Inferior parietal cortex (tissue), 1 donor: ENCODE data around the gene UNC5B.

Source experiments
- DNase-seq: peaks from one replicate; pipeline ENCODE4 v3.0.0-alpha.2; 2016; ENCODE audit errors: extremely low spot score

The UNC5B gene

DNA sequence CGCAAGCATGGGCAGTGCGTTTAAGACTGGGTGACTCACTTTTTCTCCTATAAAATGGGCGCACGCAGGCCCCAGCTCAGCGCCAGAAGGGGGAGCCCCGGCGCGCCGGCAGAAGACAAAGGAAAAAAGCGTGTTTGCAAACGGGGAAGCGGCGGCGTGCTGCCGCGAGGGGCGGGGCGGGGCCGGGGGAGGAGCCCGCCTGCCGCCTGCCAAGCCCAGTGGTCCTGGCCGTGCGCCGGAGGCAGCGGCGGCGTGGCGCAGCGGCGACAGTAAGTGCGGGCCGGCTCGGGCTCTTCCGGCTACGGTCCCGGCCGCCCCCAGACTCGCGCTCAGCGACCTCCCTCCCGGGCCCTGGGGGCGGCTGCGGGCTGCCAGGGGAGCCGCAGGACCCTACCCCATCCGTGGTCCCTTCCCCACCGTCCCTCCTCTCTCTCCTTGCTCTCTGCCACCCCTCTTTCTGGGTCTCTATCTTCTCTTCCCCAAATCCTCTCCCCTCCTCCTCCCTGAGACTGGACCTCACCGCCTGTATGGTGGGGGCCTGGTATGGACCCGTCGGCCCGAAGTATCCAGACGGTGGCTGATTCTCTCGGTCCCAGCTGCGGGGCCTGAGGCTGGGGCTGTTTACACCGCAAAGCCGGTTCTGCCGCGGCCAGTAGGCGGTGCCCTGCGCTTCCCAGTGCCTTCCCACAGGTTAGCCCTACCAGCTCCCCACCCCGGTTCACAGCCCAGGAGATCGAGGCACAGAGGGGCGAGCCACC, 106.9 kb downstream of the UNC5B start, which contains the start of gene SLC29A3:
TSS of gene SLC29A3 (plus strand) at position 218 of the 758 bp plus-strand sequence. CDS start at position 269, 51 bp downstream.
- DNase-seq, result peak; percentile 63

DNA sequence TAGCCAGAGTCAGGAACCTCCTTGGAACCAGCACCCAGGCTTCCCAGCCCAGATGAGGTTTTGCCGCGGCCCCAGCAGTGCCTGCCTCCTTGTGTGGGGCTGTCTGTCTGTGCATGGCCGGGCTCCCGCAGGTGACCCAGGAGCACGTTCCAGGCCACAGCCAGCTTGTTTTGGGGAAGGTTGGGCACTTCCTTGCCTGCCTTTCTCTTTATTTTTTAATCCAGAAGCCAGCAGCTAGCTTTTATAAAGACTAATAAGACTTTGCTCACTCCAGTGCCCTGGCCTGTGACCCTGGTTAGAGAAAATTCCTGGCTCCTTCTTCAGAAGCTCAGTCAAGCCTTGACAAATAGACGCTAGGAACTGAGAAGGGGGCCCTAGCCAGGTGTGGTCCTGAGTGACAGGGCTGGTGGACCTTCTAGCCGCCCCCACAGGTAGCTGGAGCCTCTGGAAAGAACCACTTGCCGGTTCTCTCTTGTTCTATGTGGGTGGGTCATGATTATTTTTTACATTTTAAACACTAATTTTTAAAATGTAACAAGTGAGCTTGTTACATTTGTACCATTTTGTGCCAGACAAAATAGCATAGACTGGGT, 107.5 kb downstream of the UNC5B start:
- DNase-seq, result no peak

DNA sequence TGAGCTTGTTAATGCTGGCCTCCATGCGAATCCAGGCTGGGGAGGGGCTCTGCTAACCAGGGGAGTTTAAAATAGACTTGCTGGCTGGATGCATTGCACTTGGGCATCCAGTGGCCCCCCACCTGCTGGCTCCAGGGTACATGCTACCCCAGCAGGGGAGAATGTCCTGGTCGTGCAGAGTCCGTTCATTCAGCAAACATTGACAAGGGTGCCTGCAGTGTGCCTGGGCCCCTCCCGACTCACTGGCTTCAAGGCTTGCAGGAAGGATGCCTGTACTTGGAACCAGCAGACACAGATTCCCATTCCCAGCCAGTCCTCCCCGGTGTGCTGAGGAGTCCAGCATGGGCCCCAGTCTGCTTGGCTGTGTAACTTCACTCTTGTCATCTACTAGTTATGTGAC, 108.2 kb downstream of the UNC5B start:
- no peak for DNase-seq

DNA sequence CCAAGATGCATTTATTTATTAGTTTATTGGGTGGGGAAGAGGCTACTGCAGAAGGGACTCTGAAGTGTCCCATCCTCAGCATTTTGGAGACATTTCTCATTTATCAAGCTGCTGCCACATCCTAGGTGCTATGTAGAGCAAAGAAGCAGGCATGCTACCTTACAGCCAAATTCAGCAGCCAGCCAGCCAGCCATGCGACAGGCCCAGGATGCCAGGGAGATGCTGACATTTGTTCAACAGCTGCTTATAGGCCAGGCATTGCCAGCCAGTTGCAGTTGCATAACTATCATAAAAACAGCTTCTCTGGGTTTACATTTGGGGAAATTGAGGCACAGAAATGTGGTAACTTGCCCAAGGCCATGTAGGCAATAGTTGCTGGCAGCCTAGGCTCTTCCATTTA, 109.0 kb downstream of the UNC5B start:
- no peak for DNase-seq

DNA sequence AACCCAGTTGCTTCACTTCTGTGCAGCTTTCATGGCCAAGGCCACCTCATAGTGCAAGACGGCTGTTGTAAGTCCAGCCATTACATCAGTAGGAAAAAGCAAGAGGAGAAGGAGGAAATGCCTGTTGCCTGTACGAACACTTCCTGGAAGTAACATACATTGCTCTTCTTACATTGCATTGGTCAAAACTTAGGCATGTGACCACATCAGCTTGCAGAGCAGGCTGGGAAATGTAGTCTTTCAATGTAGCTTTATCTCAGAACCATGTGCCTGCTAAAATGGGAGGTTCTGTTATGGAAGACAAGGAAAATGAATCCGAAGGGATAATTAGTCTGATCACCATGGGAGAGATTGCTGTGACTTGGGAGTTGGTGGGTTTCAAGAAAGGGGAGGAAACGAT, 111.0 kb downstream of the UNC5B start:
- DNase-seq, result peak; percentile 29

DNA sequence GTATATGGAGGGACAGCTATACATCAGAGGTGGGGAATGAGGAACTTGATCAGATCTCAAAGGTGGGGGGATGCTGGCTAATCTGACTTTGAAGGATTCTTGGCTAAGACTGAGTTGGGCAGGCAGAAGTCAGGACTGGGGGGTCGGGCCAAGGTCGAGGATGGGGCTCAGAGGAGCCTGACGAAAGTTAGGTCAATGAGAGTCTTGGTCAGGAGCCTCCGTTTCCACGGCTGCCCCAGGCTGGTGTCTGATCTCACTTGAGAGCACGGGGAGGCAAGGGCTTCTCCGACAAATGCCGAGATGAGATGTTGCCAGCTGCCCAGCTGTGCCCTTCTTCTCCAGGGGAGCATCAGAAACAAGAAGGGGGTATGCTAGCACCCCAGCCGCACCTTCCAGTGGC, 112.4 kb downstream of the UNC5B start:
- DNase-seq, result no peak

DNA sequence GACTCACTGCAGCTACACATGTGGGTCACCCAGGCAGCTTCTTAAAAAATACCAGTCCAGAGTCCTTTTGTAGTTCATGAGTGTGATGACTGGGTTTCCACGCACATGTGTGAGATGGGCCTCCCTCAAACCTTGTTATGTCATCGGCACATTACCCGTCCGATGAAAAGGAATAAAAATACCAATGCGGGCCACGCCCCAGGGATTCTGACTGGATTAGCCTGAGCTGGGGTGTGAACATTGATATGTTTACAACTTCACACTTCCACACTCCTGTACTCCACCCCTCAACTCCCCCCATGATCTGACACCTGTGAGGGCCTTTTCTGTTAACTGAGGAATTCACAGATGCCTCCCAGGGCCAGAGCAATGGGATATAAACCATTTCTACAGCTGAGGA, 112.9 kb downstream of the UNC5B start:
- DNase-seq, result no peak

DNA sequence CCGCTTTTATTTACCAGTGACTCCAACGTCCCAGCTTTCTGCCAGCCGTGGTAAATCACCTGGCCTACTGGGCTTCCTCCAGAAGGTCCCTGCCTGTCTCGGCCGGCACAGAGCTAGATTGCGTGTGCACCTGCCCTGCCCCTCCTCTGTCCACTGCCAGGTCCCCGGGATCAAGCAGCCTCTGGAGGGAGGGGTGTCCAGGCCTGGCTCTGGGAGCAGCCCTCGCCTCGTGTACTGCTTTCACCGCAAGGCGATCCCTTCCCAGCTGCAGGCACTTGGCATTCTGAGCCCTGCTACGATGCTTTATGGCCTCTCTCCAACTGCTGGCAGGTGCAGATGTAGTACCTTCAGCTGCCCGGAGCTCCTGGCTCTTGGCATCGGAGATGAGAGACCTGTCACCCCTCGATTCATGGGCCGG, 114.1 kb downstream of the UNC5B start:
- no peak for DNase-seq

DNA sequence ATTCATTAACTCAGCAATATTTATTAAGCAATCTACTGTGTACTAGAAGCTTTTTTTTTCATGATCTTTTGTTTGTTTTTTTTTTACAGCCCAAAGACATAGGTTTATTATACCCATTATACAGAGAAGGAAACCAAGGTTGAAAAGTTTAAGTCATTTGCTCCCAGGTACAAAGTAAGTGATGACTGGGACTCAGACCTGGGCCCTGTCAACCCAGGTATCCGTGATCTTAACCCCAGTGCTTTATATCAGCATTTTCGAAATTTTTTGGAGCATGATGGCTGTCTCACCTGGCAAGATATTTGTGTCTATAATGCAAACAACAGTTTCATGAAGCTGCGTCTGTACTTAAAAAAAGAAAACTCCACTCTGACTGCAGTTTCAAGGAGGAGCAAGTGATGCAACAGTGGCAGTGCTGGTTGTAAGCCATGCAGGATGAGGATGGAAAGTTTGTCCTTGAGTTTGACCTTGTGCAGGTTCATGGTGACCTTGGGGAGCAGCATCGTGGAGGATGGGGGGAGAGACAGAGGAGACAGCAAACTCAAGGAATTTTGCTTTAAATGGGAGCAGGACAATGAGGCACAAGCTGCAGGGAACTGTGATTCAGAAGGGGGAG, 118.5 kb downstream of the UNC5B start:
- no peak for DNase-seq

DNA sequence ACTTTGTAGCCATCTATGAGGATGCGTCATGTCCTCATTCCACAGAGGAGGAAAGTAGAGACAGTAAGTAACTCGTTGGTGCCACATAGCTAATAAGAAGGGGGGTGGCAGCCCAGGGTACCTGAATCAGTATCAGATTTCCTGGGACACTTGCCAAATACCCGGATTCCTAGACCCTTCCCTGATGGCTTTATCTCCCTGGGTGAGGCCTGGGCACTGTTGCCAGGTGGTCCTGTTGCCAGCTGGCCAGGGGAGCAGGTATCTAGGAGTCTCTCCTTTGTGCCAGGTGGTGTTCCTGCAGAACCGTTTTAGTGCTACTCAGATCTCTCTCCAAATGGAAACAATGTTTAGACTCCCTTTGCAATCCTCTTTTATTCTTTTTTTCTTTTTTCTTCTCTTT, 119.4 kb downstream of the UNC5B start:
- DNase-seq, result no peak

DNA sequence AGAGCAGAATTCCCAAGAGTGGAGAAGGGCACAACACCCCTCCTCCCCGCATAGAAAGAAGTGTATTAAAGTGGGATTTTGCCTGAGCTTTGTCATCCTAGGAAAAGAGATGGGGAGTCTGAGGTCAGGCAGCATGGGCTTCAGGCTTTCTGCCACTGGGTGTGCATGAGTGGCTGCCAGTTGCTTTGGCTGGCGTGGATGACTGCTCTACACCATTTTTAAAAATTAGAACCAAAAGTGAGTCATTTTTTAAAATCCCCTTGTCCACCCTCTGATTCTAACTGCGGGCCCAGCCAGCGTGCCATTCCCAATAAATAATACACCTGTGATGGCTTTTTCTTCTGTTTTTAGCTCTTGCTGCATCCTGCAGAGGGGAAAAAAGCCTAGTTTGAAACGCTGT, 120.1 kb downstream of the UNC5B start:
- DNase-seq, result no peak

DNA sequence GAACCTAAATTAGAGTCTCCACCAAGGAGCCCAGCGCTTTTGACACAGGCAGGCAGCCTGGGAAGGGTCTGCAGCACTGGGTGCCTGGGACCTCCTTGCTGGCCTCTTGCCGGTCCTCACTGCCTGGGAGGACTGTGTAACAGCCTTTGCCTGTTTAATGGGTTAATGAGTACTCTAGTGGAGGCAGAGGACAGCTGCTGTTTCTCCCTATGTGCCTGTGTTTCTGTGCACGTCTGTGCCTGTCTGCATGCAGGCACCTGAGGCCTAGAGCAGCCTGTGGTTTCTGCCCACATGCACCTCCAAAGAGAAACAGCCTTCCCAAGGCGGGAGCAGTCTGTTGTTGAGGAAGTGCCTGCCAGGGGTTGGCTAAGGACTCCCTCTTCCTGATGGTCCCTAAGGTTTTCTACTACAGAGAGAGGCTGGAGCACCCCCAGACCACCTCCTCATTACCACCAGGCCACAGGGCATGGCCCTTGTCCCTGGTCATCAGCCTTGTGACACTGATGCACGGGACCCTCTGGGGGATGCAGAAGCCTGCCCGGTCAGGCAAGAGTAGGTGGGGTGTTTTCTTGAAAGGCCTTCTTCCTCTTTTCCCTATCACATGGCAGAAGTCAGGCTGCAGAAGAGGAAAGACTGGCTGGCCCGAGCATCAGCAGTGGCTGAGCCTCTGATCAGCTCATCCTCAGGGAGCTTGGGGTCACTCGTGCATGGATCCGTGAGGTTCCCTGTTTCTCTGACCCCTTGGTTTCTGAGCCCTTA, 120.9 kb downstream of the UNC5B start:
- DNase-seq, result no peak

DNA sequence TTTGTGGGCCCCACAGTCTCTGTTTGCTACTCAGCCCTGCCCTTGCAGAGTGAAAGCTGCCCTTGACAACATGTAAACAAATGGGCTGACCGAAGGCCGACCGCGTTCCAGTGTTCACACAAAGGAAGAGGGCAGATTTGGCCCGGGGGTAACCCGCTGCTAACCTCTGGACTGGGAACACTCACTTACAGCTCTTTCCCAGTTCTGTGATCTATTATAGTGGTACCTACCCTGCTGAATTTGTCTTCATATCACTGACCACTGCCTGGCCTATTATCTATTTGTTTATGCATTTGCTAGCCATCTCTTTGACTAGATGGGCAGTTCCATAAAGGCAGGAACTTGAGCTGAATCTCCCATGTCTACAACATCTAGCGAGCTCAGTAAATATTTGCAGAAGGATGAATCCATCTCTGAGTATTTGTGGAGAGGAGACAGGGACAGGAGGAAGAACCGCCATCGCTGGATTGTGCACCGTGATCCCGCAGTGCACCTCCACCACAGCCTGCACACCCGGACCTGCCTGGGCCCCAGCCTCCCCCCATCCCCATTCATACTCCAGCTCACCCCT, 121.9 kb downstream of the UNC5B start:
- no peak for DNase-seq

DNA sequence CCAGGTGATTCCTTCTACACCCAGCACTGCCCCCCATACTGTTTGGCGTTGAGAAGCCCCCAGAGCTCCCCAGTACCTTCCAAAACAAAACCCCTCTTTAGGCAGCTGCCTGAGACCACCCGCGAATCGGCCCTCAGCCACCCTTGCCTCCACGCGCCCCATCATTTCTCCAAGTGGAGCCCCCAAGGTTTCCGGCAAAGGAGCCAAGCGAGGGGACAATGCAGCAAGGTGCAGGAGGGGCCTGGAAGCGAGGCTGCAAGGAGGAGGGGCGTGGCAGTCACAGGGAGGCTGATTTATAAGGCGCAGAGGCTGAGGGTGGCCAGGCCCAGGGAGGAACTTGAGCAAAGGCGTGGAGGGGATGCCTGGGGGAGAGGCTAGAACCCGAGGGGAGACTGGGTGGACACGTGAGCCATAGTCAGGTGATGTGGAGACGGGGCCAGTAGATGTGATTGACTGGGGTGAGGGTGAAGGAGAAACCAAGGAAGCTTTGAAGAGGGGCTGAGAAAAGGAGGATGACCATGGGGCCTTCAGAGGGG, 122.9 kb downstream of the UNC5B start:
- no peak for DNase-seq

DNA sequence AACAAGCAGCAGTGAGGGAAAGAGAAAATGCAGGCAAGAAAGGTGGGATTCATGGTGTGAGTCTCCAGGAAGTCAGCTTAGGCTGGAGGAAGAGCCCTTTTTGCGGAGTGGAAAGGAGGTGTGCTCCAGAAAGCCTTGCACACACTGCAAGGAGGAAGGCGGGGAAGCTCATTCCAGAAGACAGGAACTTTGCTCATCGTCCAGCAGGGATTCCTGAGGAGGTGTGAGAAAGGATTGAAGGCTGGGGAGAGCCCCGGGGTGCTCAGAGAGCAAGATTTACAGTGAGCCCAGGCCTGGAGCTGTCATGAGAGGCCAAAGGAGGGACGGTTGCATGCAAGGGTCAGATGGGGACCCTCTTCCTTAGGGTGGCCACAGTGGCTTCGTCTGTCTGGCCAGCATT, 124.3 kb downstream of the UNC5B start:
- no peak for DNase-seq

DNA sequence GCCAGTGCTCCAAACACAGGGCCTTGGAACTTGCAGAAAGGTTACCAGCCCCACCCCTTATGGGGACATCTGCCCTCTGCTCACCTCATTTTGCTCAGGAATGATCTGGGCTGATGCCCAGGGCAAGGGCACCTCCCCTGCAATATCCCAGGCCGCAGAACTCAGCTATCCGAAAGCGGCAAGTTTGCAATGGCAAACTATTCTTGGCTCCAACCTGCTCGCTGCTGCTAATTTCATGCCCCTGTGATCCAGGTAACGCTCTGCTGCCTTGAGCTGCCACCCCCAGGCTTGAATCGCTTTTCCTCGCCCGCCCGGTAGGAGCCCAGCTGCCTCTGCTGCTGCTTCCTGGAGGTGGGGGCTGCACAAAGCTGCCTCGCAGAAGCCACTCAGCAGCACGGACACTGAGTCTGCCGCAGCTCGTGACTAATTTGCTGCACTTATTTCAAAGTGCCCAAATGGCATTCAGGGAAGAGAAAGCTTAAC, 124.9 kb downstream of the UNC5B start:
- no peak for DNase-seq

DNA sequence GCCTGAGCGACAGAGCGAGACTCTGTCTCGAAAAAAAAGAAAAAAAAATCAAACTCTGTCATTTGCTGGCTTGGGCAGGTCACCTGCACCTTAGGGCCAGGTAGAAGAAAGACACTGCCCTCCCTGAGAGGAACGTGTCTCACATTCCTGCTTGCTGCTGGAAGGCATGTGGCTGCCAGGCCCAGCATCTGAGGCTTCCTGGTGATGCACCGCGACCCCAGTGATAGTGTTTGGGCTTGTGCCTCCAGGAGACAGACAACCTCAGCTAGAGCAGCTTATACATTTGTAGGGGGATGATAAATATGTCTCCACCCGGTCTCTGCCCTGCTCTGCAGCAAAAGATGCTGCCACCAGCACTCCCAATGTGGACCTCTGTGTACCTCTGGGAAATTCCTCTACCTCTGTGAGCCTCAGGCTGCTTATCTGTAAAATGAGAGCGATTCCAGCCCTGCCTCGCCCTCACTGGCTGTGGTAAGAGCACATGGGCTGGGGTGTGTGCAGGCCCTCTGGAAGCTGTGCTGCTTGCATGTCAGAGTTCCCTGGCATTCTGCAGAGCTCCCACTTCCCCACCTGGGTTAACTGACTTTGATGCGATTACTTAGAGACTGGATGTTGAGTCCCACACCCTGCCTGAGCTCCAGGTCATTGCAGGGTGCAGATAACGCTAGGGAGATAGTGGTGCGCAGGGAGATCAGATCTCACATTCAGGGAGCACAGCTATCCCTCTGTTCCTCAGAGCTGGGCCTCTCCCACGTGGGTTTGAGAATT, 126.5 kb downstream of the UNC5B start:
- DNase-seq, result no peak

DNA sequence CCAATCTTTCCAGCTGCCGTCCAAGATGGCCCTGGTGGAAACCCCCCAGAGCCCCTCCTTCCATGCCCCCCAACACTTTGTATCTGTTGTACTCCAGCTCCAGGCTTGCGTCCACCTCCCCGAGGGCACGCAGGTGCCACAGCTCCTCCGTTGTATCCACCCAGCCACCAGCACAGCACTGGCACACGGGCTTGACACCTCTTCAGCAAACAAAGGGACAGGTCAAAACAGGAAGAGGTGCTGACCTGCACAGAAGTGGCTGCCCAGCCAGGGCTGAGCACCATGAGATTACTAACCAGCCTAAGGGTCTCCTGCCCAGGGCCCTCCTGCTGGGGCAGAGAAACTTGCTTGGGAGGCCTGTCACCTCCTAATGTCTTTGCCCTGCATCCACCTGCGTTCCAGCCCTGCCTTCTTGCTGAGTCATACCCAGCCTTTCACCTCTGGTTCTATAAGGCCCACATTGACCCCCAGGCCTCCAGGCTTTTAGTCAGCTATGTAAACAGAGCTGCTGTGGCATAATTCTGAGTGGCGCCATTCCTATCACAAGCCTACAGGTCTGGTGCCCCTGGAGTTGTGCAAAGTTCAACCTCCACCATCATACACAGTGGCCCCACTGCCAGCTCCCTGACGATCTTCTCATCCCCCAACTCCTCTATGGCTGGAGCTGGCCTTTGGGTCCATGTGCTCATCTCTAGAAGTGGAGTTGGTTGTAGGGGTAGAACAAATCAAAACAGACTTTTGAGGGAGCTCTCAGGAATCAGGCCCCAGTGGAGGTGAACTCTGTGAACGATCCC, 127.6 kb downstream of the UNC5B start:
- DNase-seq, result no peak

DNA sequence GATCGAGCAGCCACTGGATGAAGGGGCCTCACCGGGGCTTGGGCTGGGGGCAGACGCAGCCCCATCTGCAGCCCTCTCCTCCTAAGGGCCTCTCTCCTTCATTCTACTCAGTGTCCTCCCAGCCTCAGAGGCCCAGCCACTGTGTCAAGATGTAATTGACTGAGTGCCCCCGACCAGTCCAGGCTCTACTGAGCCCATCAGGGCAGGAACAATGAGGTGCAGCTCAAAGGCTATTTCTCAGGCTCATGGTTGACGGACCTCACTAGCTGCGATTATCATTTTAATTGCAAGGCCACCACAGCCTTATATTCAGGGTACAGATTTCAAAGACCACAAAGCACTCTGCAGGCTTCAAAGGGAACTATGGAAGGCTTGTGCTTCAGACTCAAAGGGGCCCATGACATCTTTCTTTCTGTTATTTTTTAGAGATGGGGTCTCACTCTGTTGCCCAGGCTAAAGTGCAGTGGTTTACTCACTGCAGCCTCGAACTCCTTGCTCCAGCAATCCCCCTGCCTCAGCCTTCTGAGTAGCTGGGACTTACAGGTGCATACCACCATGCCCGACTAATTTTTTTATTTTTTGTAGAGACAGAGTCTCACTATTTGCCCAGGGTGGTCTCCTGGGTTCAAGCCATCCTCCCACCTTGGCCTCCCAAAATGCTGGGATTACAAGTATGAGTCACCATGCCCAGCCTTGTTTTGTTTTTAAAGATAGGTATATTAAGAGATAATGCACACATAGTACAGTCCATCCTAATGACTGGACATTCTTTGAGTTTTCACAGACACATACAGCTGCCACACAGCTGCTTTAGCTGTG, 130.4 kb downstream of the UNC5B start:
- DNase-seq, result no peak
